HEK293 (cell line): Measurements from ENCODE around the gene SREBF1.

Experiments used
- BCL11A ChIP-seq: fragments of 450-650 bp; formaldehyde crosslinking; IDR thresholded peaks from 2 replicates; pipeline ENCODE4 v1.5.1; 2016; ENCODE audit warnings: low read depth, missing biosample characterization, missing genetic modification characterization
- CTCF ChIP-seq: fragments of 450-650 bp; formaldehyde crosslinking; IDR thresholded peaks from 2 replicates; pipeline ENCODE4 v1.5.1; 2016; ENCODE audit warnings: missing biosample characterization, missing genetic modification characterization
- GFI1B ChIP-seq: fragments of 450-650 bp; formaldehyde crosslinking; IDR thresholded peaks from 2 replicates; pipeline ENCODE4 v1.5.1; 2016; ENCODE audit warnings: missing biosample characterization, missing genetic modification characterization
- GLIS2 ChIP-seq: fragments of 450-650 bp; formaldehyde crosslinking; IDR thresholded peaks from 2 replicates; pipeline ENCODE4 v1.5.1; 2016; ENCODE audit warnings: missing biosample characterization, missing genetic modification characterization
- HOXC10 ChIP-seq: sonication (generic); formaldehyde crosslinking; IDR thresholded peaks from 2 replicates; pipeline ENCODE4 v1.8.1; 2023; ENCODE audit warnings: mild to moderate bottlenecking, missing genetic modification reagents
- KLF7 ChIP-seq: fragments of 450-650 bp; formaldehyde crosslinking; IDR thresholded peaks from 2 replicates; pipeline ENCODE4 v1.5.1; 2016; ENCODE audit warnings: missing biosample characterization, missing genetic modification characterization, borderline replicate concordance
- PRDM6 ChIP-seq: fragments of 450-650 bp; formaldehyde crosslinking; IDR thresholded peaks from 2 replicates; pipeline ENCODE4 v1.5.1; 2017; ENCODE audit warnings: missing biosample characterization, missing genetic modification characterization
- YY2 ChIP-seq: fragments of 450-650 bp; formaldehyde crosslinking; IDR thresholded peaks from 2 replicates; pipeline ENCODE4 v1.5.1; 2016; ENCODE audit warnings: missing biosample characterization, missing genetic modification characterization
- ZBTB48 ChIP-seq: fragments of 450-650 bp; formaldehyde crosslinking; IDR thresholded peaks from 2 replicates; pipeline ENCODE4 v1.5.1; 2016; ENCODE audit warnings: missing biosample characterization, missing genetic modification characterization
- ZFP37 ChIP-seq: fragments of 450-650 bp; formaldehyde crosslinking; IDR thresholded peaks from 2 replicates; pipeline ENCODE4 v1.5.1; 2016; ENCODE audit warnings: missing biosample characterization, missing genetic modification characterization
- ZFP69B ChIP-seq: fragments of 450-650 bp; formaldehyde crosslinking; IDR thresholded peaks from 2 replicates; pipeline ENCODE4 v1.5.1; 2016; ENCODE audit warnings: missing biosample characterization, missing genetic modification characterization
- ZNF132 ChIP-seq: fragments of 450-650 bp; formaldehyde crosslinking; IDR thresholded peaks from 2 replicates; pipeline ENCODE4 v1.5.1; 2017; ENCODE audit warnings: missing biosample characterization, missing genetic modification characterization, borderline replicate concordance
- ZNF140 ChIP-seq: fragments of 450-650 bp; formaldehyde crosslinking; IDR thresholded peaks from 2 replicates; pipeline ENCODE4 v1.5.1; 2016; ENCODE audit warnings: missing biosample characterization, missing genetic modification characterization
- ZNF157 ChIP-seq: fragments of 450-650 bp; formaldehyde crosslinking; IDR thresholded peaks from 2 replicates; pipeline ENCODE4 v1.5.1; 2016; ENCODE audit warnings: missing biosample characterization, missing genetic modification characterization
- ZNF19 ChIP-seq: fragments of 450-650 bp; formaldehyde crosslinking; IDR thresholded peaks from 2 replicates; pipeline ENCODE4; 2016; ENCODE audit warnings: missing biosample characterization, missing genetic modification characterization, low read depth
- ZNF223 ChIP-seq: fragments of 450-650 bp; formaldehyde crosslinking; IDR thresholded peaks from 2 replicates; pipeline ENCODE4 v1.5.1; 2016; ENCODE audit warnings: missing biosample characterization, missing genetic modification characterization
- ZNF239 ChIP-seq: fragments of 450-650 bp; formaldehyde crosslinking; IDR thresholded peaks from 2 replicates; pipeline ENCODE4 v1.5.1; 2016; ENCODE audit warnings: missing biosample characterization, missing genetic modification characterization
- ZNF26 ChIP-seq: fragments of 450-650 bp; formaldehyde crosslinking; IDR thresholded peaks from 2 replicates; pipeline ENCODE4 v1.5.1; 2016; ENCODE audit warnings: missing biosample characterization, missing genetic modification characterization
- ZNF292 ChIP-seq: fragments of 450-650 bp; formaldehyde crosslinking; IDR thresholded peaks from 2 replicates; pipeline ENCODE4 v1.5.1; 2016; ENCODE audit warnings: low read depth, missing biosample characterization, missing genetic modification characterization, borderline replicate concordance
- ZNF423 ChIP-seq: fragments of 450-650 bp; formaldehyde crosslinking; IDR thresholded peaks from 2 replicates; pipeline ENCODE4 v1.5.1; 2016; ENCODE audit warnings: missing biosample characterization, missing genetic modification characterization
- ZNF426 ChIP-seq: fragments of 450-650 bp; formaldehyde crosslinking; IDR thresholded peaks from 2 replicates; pipeline ENCODE4 v1.5.1; 2017; ENCODE audit warnings: missing biosample characterization, missing genetic modification characterization, mild to moderate bottlenecking, inconsistent platforms, moderate library complexity
- ZNF433 ChIP-seq: fragments of 450-650 bp; formaldehyde crosslinking; IDR thresholded peaks from 2 replicates; pipeline ENCODE4 v1.5.1; 2016; ENCODE audit warnings: missing biosample characterization, missing genetic modification characterization, low read depth
- ZNF600 ChIP-seq: fragments of 450-650 bp; formaldehyde crosslinking; IDR thresholded peaks from 2 replicates; pipeline ENCODE4 v1.5.1; 2016; ENCODE audit warnings: missing biosample characterization, missing genetic modification characterization
- ZNF645 ChIP-seq: fragments of 450-650 bp; formaldehyde crosslinking; IDR thresholded peaks from 2 replicates; pipeline ENCODE4; 2016; ENCODE audit warnings: missing biosample characterization, missing genetic modification characterization
- ZNF670 ChIP-seq: fragments of 450-650 bp; formaldehyde crosslinking; IDR thresholded peaks from 2 replicates; pipeline ENCODE4 v1.5.1; 2016; ENCODE audit warnings: missing biosample characterization, missing genetic modification characterization, low read depth
- ZNF791 ChIP-seq: fragments of 450-650 bp; formaldehyde crosslinking; IDR thresholded peaks from 2 replicates; pipeline ENCODE4 v1.5.1; 2016; ENCODE audit warnings: missing biosample characterization, missing genetic modification characterization
- TF ChIP-seq, protein P1 (sequence below): fragments of 450-650 bp; formaldehyde crosslinking; IDR thresholded peaks from 2 replicates; pipeline ENCODE4 v1.5.1; 2016; ENCODE audit warnings: missing biosample characterization, missing genetic modification characterization
- TF ChIP-seq, protein P2 (sequence below): fragments of 450-650 bp; formaldehyde crosslinking; IDR thresholded peaks from 2 replicates; pipeline ENCODE4 v1.5.1; 2016; ENCODE audit warnings: missing biosample characterization, missing genetic modification characterization, low read depth
- TF ChIP-seq, protein P3 (sequence below): fragments of 450-650 bp; formaldehyde crosslinking; IDR thresholded peaks from 2 replicates; pipeline ENCODE4 v1.5.1; 2017; ENCODE audit warnings: missing biosample characterization, missing genetic modification characterization

SREBF1 gene

DNA sequence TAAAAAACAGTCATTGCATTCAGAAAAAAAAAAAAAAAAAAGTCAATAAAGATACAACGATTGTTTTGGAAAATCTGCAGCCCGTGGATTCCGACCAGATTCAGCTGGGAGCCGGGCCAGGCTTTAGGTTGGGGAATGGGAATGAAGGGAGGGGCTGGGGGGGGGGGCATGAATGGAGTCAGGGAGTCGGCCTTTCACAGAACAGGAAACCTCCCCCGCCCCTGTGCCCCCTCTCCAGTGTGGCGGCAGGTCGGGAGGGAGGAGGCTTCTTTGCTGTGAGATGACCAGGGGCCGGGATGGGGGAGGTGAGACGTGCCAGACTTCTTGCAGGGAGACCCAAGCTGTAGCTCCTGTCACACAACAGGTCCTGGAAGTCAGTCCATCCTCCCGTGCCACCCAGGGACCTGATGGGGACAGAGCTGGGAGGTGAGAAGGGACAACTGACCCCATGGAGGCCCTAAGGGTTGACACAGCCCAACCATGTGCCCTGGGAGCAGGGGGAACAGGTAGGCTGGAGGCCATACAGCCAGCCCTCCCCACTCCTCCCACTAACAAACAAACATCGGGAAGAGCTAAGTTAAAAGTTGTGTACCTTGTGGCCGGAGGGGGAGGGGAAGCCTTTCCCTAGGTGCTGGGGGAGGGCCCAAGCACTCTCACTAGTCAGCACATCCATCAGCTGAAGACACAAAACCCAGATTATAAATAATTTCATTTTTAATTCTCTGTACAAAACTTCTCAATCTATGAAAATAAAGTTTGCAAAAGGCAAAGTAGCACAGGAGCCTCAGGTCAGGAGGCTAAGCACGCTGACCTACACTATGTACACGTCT, 25.2 kb downstream of the SREBF1 start (continued):
- TF ChIP-seq ZNF26 (no peak), ZNF423 (no peak), GFI1B (no peak), BCL11A (peak; percentile 73), ZBTB48 (tag by site-specific recombination) (peak; percentile 70), KLF7 (tag by site-specific recombination) (no peak), HOXC10 (CRISPR knock-in tag) (no peak), ZNF433 (tag by site-specific recombination) (no peak), ZNF292 (tag by site-specific recombination) (no peak), ZNF600 (tag by site-specific recombination) (peak; percentile 51; the same call in 1 of the 2 replicates), ZNF223 (tag by site-specific recombination) (no peak), ZNF157 (no peak), ZNF426 (tag by site-specific recombination) (no peak), ZNF791 (tag by site-specific recombination) (no peak), GLIS2 (tag by site-specific recombination) (peak; percentile 16; the same call in 1 of the 2 replicates), ZNF239 (tag by site-specific recombination) (no peak), PRDM6 (tag by site-specific recombination) (no peak), ZFP37 (tag by site-specific recombination) (no peak), YY2 (tag by site-specific recombination) (no peak), ZNF645 (tag by site-specific recombination) (no peak), ZNF140 (tag by site-specific recombination) (no peak), ZNF132 (tag by site-specific recombination) (no peak), ZNF670 (no peak), ZNF19 (no peak), CTCF (tag by site-specific recombination) (no peak), ZFP69B (no peak)
- TF ChIP-seq, protein P1, sequence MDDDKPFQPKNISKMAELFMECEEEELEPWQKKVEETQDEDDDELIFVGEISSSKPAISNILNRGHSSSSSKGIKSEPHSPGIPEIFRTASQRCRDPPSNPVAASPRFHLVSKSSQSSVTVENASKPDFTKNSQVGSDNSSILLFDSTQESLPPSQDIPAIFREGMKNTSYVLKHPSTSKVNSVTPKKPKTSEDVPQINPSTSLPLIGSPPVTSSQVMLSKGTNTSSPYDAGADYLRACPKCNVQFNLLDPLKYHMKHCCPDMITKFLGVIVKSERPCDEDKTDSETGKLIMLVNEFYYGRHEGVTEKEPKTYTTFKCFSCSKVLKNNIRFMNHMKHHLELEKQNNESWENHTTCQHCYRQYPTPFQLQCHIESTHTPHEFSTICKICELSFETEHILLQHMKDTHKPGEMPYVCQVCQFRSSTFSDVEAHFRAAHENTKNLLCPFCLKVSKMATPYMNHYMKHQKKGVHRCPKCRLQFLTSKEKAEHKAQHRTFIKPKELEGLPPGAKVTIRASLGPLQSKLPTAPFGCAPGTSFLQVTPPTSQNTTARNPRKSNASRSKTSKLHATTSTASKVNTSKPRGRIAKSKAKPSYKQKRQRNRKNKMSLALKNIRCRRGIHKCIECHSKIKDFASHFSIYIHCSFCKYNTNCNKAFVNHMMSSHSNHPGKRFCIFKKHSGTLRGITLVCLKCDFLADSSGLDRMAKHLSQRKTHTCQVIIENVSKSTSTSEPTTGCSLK (tag by site-specific recombination), result no peak
- TF ChIP-seq, protein P2, sequence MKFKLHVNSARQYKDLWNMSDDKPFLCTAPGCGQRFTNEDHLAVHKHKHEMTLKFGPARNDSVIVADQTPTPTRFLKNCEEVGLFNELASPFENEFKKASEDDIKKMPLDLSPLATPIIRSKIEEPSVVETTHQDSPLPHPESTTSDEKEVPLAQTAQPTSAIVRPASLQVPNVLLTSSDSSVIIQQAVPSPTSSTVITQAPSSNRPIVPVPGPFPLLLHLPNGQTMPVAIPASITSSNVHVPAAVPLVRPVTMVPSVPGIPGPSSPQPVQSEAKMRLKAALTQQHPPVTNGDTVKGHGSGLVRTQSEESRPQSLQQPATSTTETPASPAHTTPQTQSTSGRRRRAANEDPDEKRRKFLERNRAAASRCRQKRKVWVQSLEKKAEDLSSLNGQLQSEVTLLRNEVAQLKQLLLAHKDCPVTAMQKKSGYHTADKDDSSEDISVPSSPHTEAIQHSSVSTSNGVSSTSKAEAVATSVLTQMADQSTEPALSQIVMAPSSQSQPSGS (tag by site-specific recombination), result no peak
- TF ChIP-seq, protein P3, sequence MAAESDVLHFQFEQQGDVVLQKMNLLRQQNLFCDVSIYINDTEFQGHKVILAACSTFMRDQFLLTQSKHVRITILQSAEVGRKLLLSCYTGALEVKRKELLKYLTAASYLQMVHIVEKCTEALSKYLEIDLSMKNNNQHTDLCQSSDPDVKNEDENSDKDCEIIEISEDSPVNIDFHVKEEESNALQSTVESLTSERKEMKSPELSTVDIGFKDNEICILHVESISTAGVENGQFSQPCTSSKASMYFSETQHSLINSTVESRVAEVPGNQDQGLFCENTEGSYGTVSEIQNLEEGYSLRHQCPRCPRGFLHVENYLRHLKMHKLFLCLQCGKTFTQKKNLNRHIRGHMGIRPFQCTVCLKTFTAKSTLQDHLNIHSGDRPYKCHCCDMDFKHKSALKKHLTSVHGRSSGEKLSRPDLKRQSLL (tag by site-specific recombination), result no peak
